ENCODE results near the gene PHACTR4.

GRCh38 chr1:28537457-28538199, 168.1 kb downstream of the PHACTR4 start:
- TF ChIP-seq CREB1 (IDR thresholded peaks at IDR 0.05) (no peak), JUND (IDR thresholded peaks at IDR 0.05; ENCODE audit: low read length) (no peak), YY1 (IDR thresholded peaks at IDR 0.05; ENCODE audit: low read depth, low read length) (no peak)

Measured in H1 (cell line).